SK-N-SH (cell line): ENCODE results near the gene SLAMF7.
A peak's percentile ranks its signal among the peaks of the same experiment; 100 is the strongest.

ENCODE experiments used
- EP300 ChIP-seq, 2 experiments: IDR thresholded peaks; 2 replicates each; pipeline versions ENCODE4 v1.4.0 to v1.6.1; 2012; ENCODE audit warnings: borderline replicate concordance in 1 of 2, low read depth in 1 of 2, low read length in 1 of 2
- FOSL2 ChIP-seq: IDR thresholded peaks from 2 replicates; pipeline ENCODE4 v1.4.0; 2012; ENCODE audit warnings: low read depth, mild to moderate bottlenecking, moderate library complexity, borderline replicate concordance
- GABPA ChIP-seq: IDR thresholded peaks from 2 replicates; pipeline ENCODE4 v1.4.0; 2012; ENCODE audit warnings: low read depth, mild to moderate bottlenecking
- JUND ChIP-seq: IDR thresholded peaks from 2 replicates; pipeline ENCODE4 v1.4.0; 2012
- POLR2AphosphoS5 ChIP-seq: IDR thresholded peaks from 2 replicates; pipeline ENCODE4 v1.6.1; 2012; ENCODE audit warnings: low read depth, low read length
- RAD21 ChIP-seq: IDR thresholded peaks from 2 replicates; pipeline ENCODE4 v1.6.1; 2012; ENCODE audit warnings: mild to moderate bottlenecking, low read length
- RFX5 ChIP-seq: IDR thresholded peaks from 2 replicates; pipeline ENCODE4 v1.6.1; 2012; ENCODE audit warnings: mild to moderate bottlenecking, improper control_type of control experiment, low read length
- SIN3A ChIP-seq: IDR thresholded peaks from 2 replicates; pipeline ENCODE4 v1.6.1; 2012; ENCODE audit warnings: low read depth, mild to moderate bottlenecking, low read length, moderate library complexity, borderline replicate concordance
- YY1 ChIP-seq: IDR thresholded peaks from 2 replicates; pipeline ENCODE4 v1.4.0; 2012; ENCODE audit warnings: low read depth, mild to moderate bottlenecking
- TF ChIP-seq, protein P1 (sequence below): fragments of 200-600 bp; sonication (generic); IDR thresholded peaks from 2 replicates; pipeline ENCODE4 v1.6.1; 2017; ENCODE audit warnings: antibody characterized with exemption, mild to moderate bottlenecking, moderate library complexity
- TF ChIP-seq, protein P2 (sequence below): IDR thresholded peaks from 2 replicates; pipeline ENCODE4 v1.4.0; 2012; ENCODE audit warnings: low read depth
- TF ChIP-seq, protein P3 (sequence below): IDR thresholded peaks from 2 replicates; pipeline ENCODE4 v1.6.1; 2012; ENCODE audit warnings: mild to moderate bottlenecking, low read depth, low read length, moderate library complexity
- TF ChIP-seq, protein P4 (sequence below): IDR thresholded peaks from 2 replicates; pipeline ENCODE4 v1.4.0; 2012; ENCODE audit warnings: low read depth, borderline replicate concordance
- TF ChIP-seq, protein P5 (sequence below): IDR thresholded peaks from 2 replicates; pipeline ENCODE4 v1.4.0; 2012; ENCODE audit warnings: low read depth, borderline replicate concordance

DNA sequence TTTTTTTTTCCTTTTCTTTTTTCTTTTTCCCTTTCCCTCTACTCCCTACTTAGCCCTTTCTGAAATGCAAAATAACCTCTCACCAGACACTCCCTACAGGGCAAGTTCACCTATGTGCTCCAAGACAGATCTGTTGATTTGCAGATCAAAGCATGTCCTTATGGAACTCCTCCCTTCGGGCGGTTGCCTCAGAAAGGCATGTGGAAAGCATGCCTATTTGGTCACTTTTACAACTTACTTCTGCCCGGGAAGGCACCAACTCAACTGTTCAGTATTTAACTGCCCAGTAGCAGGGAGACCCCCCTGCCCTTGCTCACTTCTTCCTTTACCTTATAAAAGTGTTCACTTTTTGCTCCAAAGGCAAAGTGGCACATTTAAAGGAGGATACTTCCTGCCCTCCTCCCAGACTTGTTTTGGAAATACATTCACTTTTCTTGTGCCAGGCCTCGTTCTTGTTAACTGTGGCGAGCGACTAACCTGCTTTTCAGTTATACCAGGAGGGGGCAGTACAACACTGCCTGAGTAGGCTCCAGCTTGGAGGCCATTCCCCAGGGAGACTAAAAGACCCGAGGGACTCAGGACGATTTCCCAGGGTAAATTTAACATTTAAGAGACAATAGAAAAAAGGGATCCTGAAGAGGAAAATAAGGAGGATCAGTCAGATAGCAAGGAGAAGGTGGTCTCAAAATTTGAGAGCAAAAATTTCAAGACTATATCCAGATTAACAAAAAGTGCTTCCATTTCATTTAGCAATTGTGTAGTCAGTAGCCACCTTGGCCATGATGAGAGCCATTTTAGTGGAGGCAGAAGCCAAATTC, 12.3 kb upstream of the SLAMF7 start:
- TF ChIP-seq GABPA: no peak
- TF ChIP-seq, protein P1, sequence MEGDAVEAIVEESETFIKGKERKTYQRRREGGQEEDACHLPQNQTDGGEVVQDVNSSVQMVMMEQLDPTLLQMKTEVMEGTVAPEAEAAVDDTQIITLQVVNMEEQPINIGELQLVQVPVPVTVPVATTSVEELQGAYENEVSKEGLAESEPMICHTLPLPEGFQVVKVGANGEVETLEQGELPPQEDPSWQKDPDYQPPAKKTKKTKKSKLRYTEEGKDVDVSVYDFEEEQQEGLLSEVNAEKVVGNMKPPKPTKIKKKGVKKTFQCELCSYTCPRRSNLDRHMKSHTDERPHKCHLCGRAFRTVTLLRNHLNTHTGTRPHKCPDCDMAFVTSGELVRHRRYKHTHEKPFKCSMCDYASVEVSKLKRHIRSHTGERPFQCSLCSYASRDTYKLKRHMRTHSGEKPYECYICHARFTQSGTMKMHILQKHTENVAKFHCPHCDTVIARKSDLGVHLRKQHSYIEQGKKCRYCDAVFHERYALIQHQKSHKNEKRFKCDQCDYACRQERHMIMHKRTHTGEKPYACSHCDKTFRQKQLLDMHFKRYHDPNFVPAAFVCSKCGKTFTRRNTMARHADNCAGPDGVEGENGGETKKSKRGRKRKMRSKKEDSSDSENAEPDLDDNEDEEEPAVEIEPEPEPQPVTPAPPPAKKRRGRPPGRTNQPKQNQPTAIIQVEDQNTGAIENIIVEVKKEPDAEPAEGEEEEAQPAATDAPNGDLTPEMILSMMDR: peak; percentile 81
- TF ChIP-seq EP300 (IDR thresholded peaks at IDR 0.05; ENCODE audit: borderline replicate concordance in 1 of 2, low read depth in 1 of 2, low read length in 1 of 2): no peak
- TF ChIP-seq FOSL2: no peak
- peak; percentile 75 for TF ChIP-seq RAD21
- TF ChIP-seq, protein P2, sequence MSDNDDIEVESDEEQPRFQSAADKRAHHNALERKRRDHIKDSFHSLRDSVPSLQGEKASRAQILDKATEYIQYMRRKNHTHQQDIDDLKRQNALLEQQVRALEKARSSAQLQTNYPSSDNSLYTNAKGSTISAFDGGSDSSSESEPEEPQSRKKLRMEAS: no peak
- TF ChIP-seq, protein P3, sequence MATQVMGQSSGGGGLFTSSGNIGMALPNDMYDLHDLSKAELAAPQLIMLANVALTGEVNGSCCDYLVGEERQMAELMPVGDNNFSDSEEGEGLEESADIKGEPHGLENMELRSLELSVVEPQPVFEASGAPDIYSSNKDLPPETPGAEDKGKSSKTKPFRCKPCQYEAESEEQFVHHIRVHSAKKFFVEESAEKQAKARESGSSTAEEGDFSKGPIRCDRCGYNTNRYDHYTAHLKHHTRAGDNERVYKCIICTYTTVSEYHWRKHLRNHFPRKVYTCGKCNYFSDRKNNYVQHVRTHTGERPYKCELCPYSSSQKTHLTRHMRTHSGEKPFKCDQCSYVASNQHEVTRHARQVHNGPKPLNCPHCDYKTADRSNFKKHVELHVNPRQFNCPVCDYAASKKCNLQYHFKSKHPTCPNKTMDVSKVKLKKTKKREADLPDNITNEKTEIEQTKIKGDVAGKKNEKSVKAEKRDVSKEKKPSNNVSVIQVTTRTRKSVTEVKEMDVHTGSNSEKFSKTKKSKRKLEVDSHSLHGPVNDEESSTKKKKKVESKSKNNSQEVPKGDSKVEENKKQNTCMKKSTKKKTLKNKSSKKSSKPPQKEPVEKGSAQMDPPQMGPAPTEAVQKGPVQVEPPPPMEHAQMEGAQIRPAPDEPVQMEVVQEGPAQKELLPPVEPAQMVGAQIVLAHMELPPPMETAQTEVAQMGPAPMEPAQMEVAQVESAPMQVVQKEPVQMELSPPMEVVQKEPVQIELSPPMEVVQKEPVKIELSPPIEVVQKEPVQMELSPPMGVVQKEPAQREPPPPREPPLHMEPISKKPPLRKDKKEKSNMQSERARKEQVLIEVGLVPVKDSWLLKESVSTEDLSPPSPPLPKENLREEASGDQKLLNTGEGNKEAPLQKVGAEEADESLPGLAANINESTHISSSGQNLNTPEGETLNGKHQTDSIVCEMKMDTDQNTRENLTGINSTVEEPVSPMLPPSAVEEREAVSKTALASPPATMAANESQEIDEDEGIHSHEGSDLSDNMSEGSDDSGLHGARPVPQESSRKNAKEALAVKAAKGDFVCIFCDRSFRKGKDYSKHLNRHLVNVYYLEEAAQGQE: no peak
- TF ChIP-seq JUND: no peak
- no peak for TF ChIP-seq YY1
- TF ChIP-seq RFX5: no peak
- TF ChIP-seq, protein P4, sequence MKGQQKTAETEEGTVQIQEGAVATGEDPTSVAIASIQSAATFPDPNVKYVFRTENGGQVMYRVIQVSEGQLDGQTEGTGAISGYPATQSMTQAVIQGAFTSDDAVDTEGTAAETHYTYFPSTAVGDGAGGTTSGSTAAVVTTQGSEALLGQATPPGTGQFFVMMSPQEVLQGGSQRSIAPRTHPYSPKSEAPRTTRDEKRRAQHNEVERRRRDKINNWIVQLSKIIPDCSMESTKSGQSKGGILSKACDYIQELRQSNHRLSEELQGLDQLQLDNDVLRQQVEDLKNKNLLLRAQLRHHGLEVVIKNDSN: no peak
- no peak for TF ChIP-seq POLR2AphosphoS5
- TF ChIP-seq SIN3A: no peak
- TF ChIP-seq, protein P5, sequence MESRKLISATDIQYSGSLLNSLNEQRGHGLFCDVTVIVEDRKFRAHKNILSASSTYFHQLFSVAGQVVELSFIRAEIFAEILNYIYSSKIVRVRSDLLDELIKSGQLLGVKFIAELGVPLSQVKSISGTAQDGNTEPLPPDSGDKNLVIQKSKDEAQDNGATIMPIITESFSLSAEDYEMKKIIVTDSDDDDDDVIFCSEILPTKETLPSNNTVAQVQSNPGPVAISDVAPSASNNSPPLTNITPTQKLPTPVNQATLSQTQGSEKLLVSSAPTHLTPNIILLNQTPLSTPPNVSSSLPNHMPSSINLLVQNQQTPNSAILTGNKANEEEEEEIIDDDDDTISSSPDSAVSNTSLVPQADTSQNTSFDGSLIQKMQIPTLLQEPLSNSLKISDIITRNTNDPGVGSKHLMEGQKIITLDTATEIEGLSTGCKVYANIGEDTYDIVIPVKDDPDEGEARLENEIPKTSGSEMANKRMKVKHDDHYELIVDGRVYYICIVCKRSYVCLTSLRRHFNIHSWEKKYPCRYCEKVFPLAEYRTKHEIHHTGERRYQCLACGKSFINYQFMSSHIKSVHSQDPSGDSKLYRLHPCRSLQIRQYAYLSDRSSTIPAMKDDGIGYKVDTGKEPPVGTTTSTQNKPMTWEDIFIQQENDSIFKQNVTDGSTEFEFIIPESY: no peak
